ENCODE data around the gene PLEKHA6.

GRCh38 chr1:204340081-204340889 lies 19.4 kb downstream of the PLEKHA6 start:
- TF ChIP-seq PATZ1 (CRISPR knock-in tag; IDR thresholded peaks at IDR 0.05; ENCODE audit: borderline replicate concordance) (no peak), ISL1 (CRISPR knock-in tag; IDR thresholded peaks at IDR 0.05) (no peak), ZFP3 (CRISPR knock-in tag; IDR thresholded peaks at IDR 0.05) (no peak), PPARA (CRISPR knock-in tag; IDR thresholded peaks at IDR 0.05; ENCODE audit: borderline replicate concordance) (no peak), OSR1 (CRISPR knock-in tag; IDR thresholded peaks at IDR 0.05) (no peak), ZNF8 (CRISPR knock-in tag; IDR thresholded peaks at IDR 0.05) (no peak), RARB (CRISPR knock-in tag; IDR thresholded peaks at IDR 0.05) (no peak)
